ENCODE results near the gene RELN.
A peak's percentile ranks its signal among the peaks of the same experiment; 100 is the strongest.

Gene RELN

DNA sequence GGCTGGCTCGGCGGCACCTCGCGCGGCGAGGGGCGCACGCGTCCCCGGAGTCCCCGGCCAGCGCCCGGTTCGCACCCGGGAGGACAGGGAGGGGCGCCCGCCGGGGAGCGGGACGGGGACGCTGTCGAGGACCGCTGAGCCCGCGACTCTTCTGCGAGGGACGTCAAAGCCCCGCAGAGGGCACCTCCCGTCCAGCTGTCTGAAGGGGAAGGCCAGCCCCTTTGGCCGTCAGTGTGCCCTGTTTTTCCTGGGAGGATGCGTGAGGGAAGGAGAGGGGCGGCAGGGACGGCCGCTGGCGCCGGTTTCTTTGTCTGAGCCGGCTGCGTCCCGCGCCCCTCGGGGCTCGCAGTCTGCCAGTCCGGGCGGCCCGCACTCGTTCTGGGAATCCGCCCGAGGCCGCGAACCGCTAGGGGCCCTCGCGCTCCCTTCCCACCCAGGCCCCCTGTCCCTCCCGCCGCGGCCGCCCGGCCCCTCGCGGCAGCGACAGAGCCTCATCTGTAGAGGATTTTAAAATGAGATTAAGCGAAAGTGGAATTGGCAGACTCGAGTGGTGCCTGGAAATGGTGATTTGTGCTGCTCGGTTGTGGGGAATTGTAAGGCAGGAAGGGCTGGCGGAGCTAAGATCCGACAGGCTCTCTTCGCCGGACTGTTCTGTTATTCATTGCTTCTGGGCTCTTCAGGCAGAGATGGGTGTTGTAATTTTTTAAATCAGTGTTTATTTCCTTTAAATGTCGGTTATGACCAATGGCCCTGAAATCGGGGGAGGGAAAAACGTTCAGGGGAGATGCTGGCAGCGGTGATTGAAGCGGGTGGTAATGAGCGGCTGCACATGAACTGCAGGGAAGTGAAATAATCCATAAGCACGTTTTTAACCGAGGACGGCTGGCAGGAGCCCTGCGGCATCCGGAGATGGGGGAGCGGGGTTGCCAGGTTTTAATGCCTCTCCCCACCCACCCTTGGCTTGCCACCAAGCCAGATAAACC is 618 bp upstream of the RELN start:
- DNase-seq (ENCODE audit: low spot score): peak; percentile 62

DNA sequence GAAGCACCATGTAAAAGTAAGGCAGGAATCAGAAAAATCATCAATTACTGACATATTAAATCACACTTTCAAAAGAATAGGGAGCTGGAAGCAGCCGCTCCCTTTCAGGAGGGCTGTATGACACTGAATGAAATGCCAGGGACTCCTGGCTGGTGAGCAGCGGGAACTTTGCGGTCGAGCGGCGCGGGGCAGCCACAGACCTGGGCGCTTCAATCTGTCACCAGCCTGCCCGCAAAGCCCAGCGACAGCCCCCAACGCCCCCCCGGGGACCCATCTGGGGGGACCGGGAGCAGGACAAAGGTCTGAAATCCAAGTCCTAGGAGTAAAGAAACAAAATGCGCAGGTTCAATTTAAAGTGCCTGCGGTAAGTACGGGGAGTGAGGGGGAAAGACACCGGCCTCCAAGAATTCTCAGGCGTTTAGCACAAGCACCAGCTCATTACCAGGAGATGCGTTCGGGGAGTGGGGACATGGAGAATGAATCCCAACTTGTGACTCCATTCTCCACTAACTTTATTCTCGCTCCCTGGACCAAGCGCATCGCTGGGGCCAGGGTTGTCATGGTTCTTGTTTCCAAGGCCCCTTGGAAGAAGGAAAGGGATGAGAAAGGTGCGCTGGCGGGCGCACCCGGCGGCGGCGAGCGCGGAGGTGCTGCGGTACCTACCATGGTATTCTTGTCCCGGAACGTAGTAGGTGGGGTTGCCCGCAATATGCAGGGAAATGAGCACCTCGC is 824 bp downstream of the RELN start:
- DNase-seq (ENCODE audit: low spot score): peak; percentile 29

DNA sequence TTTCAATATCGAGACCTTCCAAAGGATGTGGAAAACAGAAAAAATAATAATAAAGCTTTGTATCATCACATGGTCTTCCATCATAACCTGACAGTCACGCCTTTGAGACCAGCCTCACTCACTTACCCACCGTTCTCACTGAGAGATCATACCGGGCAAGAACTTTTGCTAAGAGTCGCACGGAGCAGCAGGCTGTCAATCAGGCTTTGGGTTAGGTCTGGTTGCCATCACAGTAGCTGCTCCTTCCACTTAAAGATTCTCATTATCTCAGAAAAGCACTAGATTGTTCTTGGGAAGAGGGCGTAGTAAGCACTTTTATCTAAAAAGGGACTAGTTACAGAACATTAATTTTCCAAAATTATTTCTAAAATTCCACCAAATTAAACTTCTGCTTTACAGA is 2.0 kb downstream of the RELN start:
- DNase-seq (ENCODE audit: low spot score): no peak

DNA sequence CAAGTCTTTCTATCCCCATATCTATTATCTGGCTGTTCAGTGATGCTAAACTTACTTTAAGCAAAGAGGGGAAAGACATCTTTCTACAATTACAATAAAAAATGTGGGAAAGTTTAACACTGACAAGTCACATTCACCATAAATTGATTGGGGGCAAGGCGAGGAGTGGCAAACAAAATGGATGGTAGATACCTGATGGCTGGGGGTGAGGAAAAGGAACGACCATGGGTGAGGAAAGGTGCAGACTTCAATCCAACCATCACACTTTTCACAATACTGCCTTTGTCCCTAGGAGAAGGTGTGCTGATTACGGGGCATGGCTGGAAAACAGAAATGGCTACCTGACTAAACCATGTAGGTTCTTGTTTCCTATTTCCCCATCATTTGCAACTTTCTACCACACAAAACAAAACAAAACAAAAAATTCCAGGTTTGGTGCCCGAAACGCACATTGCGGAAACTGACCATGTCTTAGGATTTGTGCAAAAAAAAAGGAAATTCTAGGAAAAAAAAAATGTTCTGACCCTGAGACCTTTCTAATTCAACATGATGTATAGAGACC is 3.8 kb downstream of the RELN start:
- no peak for DNase-seq (ENCODE audit: low spot score)

DNA sequence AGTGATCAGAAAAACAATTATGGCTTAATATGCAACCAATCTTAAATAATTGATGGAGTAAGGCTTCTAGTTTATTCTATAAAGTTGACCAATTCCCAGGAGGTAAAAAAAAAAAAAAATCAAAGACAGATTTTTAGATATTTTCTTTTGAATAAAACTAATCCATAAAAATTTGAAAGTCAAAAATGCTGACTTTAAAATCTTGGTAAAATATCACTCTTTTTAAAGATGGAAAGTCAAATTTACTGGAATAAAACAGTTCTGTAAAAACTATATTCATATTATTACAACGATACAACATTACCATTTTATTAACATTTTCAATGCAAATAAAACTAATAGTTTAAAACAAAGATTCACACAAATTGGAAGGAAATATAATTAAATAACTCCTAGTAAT is 5.4 kb downstream of the RELN start:
- no peak for DNase-seq (ENCODE audit: low spot score)

DNA sequence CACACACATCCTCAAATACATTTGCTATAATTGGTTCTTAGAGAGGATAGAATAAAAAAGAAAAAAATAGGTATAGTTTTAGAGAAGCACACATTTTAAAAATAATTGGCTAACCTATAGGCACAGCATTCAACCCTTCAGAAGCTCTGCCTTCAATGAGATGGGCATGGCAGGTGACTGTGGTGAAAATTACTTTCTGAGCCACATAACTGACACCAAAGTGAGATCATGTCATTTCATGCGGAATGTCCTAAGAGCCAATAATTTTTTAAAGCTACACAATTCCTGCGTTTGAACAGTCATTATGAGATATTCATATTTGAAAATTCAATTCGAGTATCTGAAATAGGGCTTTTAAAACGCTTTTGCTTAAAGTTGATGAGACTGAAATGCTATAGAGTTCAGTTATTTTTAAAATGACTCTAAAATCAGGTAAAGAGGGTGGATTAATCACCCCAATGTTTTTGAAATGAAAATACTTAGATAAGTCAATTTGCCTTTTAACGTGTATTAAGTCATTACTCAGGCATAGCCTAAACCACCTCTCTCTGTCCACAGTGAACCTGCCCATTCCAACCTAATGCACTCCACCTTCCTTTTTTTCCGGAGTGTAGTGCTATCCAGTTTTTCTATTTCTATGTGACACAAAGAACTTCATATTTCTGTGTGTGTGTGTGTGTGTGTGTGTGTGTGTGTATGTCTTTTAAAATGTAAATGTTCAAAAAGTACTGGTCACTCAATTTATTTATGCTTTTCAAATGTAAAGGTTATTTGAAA is 6.1 kb downstream of the RELN start:
- no peak for DNase-seq (ENCODE audit: low spot score)

DNA sequence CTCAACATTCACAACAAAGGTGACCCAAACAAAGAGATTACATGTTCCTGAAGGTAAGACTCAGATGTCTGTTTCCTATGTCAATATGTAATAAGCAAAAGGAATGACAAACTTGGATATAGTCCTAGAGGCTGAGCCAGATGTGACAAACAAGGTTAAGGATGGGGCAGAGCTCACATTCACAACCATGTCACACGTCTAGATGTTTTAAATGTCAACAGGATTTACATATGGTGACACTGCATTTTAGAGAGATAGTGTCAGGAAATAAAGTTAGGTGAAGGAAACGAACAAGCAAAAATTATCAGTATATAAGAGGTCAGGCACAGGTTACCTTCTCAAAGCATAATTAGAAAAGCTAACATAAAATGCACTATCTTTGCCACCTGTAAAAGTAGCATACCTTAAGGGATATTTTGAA is 8.4 kb downstream of the RELN start:
- DNase-seq (ENCODE audit: low spot score): no peak

DNA sequence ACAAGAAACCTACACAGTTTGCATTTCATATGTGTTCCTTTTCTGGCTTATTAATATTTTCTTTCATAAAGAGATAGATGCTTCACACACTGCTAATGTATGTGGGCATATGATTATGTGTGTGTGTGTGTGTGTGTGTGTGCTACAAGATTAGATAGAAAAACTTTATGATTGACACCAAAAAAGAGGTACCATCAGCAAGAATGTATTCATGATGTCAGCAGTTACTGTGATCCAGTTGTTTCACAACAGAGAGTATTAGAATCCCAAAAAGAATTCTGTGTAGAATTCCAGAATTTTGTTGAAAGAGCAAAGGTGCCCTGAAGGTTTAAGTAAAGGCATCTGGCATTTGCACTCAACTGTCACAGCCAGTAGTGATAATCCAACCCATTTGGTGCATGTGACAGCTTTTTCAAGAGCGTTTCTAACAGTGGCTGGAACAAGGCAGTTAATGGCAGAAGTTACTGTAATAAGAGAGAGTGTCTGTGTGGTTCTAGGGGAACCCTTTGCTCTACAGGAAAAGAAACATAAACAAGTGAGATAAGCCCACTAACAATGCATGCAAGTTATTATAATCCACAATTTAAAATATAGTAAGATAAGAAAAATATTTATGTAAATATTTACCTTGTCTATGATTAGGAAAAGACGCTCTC is 16.6 kb downstream of the RELN start:
- DNase-seq (ENCODE audit: low spot score): no peak

DNA sequence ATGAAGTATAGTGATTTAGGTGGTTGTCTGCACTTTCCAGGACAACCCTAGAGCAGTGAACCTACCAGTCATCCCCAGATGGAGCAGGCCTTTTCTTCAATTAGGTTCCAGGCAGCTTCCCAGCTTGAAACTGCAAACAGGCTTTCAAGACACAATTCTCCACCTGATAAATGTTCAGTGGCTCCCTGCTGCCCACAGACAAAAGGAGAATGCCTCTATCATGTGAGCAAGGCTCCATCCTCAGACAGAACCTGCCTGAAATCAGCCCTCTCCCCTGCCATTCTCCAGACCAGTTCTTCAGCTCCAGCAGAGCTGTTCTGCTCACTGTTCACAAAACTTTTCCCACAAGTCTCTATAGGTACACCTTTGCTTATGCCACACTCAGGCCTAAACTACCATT is 22.1 kb downstream of the RELN start:
- DNase-seq (ENCODE audit: low spot score): no peak

DNA sequence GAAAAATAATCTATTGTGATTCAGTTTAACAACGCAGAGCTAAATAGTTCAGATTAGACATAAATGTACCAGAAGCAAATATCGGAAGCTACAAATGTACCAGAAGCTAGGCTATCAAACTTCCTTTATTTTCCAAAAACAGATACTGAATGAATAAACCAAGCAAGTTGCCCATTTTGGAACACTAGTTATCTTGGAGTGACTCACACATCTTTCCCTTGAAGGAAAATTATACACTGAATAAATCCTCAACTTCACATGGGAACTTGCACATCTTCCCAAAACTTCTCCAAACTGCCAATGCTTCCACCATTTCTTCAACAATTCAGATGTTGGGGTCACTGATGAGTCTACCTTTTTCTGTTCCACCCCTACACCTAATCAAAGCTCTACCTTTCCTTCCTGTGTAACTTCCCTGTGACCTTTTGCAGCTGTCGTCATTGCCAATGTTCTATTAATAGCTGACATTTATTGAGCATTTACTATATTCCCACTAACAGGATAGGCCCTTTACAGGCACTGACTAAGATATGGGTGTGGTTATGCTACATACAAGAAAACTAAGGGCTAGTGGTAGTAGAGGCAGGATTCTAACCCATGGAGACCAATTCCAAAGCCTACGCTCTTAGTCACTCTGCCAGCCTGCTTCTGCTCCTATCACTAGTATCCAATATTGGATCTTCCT is 22.7 kb downstream of the RELN start:
- no peak for DNase-seq (ENCODE audit: low spot score)

DNA sequence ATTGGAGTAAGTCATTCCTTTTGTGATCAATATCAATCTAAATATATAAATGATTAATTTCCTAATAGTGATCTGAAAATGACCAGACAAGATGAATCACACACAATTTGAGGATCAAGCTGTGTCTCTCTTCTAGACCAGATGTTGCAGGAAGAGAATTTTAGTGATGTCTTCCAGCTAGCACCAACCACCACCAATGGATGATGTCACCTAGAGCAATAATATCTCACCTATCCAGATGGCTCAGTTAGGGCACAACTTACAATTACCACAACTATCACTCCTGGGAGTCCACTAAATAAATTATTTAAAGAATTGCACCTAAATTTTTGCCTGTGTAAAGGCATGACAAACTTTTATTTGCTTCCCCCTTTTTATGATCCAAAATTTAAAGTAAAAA is 25.2 kb downstream of the RELN start:
- DNase-seq (ENCODE audit: low spot score): no peak

DNA sequence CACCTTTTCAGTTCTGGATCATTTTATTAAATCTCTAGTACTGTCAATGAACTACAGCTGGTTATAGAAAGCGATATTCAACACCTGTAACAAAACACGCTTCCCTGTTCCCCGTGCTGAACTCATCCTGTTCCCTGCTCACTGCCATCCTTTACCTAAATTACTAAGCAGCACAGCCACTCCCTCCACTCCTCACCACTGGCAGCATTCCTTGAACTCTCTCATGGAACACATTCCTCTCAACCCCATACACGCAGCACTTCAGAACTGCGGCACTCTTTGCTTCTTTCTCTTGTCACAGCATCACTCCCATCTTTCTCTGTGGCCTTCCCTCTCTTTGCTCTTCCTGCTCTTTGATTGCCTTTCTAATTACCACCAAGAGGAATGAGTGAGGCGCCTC is 27.4 kb downstream of the RELN start:
- no peak for DNase-seq (ENCODE audit: low spot score)

DNA sequence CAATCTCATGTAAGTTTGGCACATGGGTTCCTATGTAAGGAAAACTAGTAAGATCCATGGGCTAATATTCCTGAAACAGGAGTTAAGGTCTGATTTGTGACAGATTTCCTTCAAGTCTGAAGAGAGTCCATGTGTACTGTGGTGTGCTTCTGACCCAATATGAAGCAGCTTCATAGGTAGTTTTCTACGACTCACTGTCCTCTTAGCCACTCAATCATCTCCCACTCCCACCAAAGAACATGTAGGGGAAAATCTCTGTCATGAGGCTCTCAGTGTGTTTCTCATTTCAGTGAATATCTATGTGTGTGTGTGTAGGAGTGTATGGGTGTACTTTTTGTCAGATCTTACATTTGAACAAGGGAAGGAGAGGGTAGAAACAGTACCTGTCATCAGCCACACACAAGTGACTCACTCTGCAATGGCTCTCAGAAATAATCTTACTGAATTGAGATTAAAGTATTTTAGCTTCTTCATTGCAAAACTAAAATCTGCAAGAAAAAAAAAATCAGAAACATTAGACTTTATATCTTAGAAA is 31.1 kb downstream of the RELN start:
- no peak for DNase-seq (ENCODE audit: low spot score)

DNA sequence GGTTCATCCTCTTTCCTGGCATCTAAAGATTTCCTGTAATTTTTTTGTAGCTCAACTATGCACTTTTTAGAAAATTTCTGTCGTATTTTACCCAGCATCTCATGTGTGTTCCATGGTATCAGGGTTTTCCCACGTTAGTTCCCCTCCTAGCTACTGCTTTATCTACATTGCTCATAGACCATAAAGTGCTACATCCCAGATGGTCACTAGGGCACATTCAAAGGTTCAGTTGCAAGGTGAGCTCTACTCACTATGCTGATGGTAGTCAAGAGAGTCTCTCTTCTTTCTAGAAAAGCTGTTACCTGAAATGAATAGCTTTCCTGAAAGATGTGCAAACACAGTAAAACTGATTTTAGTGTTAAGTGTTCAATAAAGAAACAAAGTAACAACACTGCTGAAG is 33.5 kb downstream of the RELN start:
- no peak for DNase-seq (ENCODE audit: low spot score)

DNA sequence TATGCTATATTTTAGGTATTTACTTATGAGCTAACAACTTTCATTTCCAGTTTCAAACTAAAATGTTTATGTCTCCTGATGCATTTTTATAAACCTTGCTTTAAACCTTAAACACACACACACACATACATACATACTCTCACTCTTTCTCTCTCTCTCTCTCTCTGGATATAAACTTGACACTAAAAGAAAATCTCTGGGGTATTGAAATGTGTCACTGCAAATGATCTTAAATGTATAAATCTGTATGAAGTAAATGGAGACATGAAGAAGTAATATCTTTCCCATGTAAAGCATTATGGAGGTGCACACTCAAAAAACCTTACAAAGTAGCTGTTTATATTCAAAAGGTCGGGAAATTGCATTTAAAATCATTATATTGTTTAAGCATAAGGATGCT is 37.0 kb downstream of the RELN start:
- DNase-seq (ENCODE audit: low spot score): no peak

DNA sequence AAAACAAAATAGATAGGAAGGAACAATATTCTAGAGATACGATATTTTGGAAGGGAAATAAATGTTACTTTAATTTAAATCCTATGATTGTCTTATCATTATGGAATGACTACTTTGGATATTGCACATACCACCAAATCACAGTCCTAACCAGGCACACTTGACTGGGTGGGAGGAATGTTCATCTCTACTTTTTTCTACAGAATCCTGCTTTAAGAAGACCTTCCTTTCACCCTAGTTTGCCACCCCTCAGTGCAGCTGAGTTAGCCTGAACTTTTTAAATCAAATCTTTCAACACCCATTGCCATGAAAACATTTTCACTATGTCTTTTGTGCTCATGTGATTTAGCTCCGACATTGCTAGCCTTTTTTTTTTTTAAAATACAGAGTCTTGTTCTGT is 38.1 kb downstream of the RELN start:
- DNase-seq (ENCODE audit: low spot score): no peak

DNA sequence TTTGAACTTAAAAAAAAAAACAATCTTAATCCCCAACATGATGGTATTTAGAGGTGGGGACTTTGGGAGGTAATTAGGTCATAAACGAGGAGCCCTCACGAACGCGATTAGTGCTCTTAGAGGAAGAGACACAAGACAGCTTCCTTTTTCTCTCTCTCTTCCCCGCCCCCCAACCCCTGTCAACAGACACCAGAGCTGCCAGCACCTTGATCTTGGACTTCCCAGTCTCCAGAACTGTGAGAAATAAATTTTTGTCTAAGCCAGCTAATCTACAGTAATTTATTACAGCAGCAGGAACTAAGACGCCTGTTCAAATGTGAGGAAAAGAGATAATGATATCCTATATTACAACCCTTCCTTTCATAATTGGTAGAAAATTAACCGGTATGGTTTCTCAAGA is 40.1 kb downstream of the RELN start:
- no peak for DNase-seq (ENCODE audit: low spot score)

DNA sequence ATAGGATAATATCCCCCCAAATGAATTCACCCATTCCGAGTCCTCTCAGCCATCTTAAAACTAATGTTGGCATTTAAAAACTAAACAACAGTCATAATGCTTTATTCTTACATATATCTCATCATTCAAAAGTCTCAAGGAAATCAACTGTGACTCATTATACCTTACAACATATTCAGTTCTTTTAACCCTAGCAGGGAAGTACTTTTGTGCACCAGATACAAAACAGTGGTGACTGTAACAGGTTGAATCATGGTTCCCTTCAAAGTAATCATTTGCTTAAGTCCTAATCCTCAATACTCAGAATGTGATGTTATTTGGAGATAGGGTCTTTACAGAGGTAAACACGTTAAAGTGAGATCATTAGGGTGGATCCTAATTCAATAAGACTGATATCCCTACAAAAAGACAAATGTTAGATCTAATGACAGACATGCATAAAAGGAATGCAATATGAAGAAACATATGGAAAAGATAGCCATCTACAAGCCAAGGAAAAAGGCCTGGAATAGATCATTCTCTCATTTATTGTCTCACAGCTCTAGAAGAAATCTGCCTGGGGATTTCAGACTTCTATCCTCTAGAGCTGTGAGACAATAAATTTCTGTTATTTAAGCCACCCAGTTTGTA is 42.3 kb downstream of the RELN start:
- no peak for DNase-seq (ENCODE audit: low spot score)

DNA sequence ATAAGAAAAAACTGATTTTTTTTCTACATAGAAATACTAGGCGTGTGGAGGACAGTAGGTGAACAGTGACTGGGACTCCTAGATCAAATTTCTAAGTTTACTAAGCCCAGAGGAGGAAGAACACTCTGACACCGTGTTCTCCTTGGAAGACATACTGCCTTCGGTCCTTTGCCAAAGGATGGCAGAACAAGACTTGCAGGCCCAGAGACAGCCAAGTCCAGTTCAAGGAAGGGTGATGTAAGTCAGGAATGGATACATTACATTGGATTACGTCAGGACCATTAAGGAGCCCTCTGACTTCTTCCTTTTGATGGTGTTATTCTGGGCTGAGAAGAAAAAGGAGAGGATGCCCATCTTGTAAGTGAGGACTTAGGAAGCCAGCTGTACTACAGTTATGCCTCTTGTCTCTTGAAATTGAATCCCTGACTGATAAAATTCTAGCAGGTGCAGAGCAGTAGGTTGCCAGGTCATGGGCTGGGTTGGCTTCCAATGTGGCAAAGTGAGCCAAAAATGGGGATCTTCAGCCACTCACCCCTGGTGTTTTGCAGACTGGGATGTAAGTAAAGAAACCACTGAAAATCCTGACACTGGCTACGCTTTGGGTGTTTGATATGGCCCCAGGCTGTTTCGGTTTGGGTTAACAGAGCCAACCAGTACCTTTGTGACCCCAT is 45.1 kb downstream of the RELN start:
- DNase-seq (ENCODE audit: low spot score): no peak

DNA sequence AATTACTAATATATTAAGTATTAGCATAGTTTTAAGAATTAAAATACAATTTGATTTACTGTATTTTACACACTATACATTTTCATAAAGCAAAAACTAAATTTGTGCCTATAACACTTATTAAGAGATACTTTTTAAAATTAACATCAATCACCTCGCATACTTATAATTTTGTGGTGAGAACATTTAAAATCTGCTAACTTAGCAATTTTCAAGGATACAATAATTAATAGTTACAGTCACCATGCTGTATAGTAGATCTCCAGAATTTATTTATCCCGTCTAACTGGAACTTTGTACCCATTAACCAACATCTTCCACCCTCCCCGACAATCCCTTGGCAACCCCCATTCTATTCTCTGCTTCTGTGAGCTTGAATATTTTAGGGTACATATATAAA is 47.5 kb downstream of the RELN start:
- DNase-seq (ENCODE audit: low spot score): no peak
